Measurements from ENCODE around the gene PODXL2.

DNA sequence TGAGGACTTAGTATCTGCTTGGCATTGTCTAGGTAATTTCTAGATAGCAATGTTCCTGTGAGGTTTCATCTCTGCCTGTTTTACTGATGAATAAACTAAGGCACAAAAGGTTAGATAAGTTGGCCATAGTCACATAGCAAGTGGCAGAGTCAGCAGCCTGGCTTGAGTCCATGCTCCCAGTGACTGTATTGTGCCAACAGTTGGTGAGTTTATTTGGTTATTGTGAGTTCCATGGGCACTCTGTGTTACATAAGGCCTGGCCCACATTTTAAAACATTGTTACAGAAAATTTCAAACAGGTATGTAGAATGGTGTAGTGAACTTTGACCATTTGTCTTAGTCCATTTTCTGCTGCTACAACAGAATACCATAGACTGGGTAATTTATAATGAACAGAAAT lies 15.6 kb upstream of the PODXL2 start:
- TF ChIP-seq, protein P1, sequence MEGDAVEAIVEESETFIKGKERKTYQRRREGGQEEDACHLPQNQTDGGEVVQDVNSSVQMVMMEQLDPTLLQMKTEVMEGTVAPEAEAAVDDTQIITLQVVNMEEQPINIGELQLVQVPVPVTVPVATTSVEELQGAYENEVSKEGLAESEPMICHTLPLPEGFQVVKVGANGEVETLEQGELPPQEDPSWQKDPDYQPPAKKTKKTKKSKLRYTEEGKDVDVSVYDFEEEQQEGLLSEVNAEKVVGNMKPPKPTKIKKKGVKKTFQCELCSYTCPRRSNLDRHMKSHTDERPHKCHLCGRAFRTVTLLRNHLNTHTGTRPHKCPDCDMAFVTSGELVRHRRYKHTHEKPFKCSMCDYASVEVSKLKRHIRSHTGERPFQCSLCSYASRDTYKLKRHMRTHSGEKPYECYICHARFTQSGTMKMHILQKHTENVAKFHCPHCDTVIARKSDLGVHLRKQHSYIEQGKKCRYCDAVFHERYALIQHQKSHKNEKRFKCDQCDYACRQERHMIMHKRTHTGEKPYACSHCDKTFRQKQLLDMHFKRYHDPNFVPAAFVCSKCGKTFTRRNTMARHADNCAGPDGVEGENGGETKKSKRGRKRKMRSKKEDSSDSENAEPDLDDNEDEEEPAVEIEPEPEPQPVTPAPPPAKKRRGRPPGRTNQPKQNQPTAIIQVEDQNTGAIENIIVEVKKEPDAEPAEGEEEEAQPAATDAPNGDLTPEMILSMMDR (IDR thresholded peaks at IDR 0.05) = no peak
- TF ChIP-seq USF1 (CRISPR knock-in tag; IDR thresholded peaks at IDR 0.05) (no peak), ATF2 (CRISPR knock-in tag; IDR thresholded peaks at IDR 0.05; ENCODE audit: borderline replicate concordance, low read depth) (no peak), JUN (CRISPR knock-in tag; IDR thresholded peaks at IDR 0.05) (no peak), HMGXB4 (CRISPR knock-in tag; IDR thresholded peaks at IDR 0.05) (no peak), ETV6 (CRISPR knock-in tag; IDR thresholded peaks at IDR 0.05) (no peak), TCF7 (CRISPR knock-in tag; IDR thresholded peaks at IDR 0.05; ENCODE audit: low read depth) (no peak), RELA (CRISPR knock-in tag; IDR thresholded peaks at IDR 0.05; ENCODE audit: borderline replicate concordance) (no peak), KAT7 (CRISPR knock-in tag; IDR thresholded peaks at IDR 0.05; ENCODE audit: borderline replicate concordance) (no peak), GRHL2 (CRISPR knock-in tag; IDR thresholded peaks at IDR 0.05; ENCODE audit: insufficient replicate concordance, severe bottlenecking) (no peak), FOXJ3 (CRISPR knock-in tag; IDR thresholded peaks at IDR 0.05; ENCODE audit: borderline replicate concordance) (no peak), MAX (CRISPR knock-in tag; IDR thresholded peaks at IDR 0.05) (no peak), MYBL2 (CRISPR knock-in tag; IDR thresholded peaks at IDR 0.05) (no peak)
